Astrocyte (in vitro differentiated cells and primary cell): Measurements from ENCODE around the gene UGT1A3.
"Not testable (repeated sequence)": the region's sequence is repeated elsewhere in the genome, so short reads cannot be mapped to it uniquely, and the experiment has no call there.

Source experiments
- CTCF ChIP-seq: IDR thresholded peaks from 2 replicates; pipeline ENCODE4 v1.5.1; 2011; ENCODE audit warnings: low read depth, mild to moderate bottlenecking, inconsistent platforms, low read length, moderate library complexity; ENCODE audit not compliant: insufficient read depth
- EZH2 ChIP-seq: IDR thresholded peaks from 2 replicates; pipeline ENCODE4 v1.6.1; 2012; ENCODE audit warnings: mild to moderate bottlenecking, low read length, inconsistent platforms; ENCODE audit not compliant: insufficient read depth

- TF ChIP-seq EZH2, CTCF: not testable (repeated sequence)
Observed at GRCh38 chr2:233750689-233751088, 21.8 kb downstream of the UGT1A3 start.
